OCI-LY1 (cell line): Measurements from ENCODE around the gene FPR3.

Experiments used
- H2AFZ ChIP-seq: fragments of 200-600 bp; sonication (generic), shearing (Covaris generic); 2 replicates; pipeline ENCODE4 v1.6.0; 2014; ENCODE audit warnings: antibody characterized with exemption, mild to moderate bottlenecking, low read length
- H3F3A ChIP-seq: fragments of 200-600 bp; sonication (generic), shearing (Covaris generic); 2 replicates; pipeline ENCODE4 v1.6.0; 2014; ENCODE audit warnings: mild to moderate bottlenecking, antibody characterized with exemption, low read length, moderate library complexity; ENCODE audit not compliant: insufficient read depth
- H3K27ac ChIP-seq: fragments of 200-600 bp; sonication (generic); 2 replicates; pipeline ENCODE4 v1.5.1; 2014; ENCODE audit warnings: low read length, mixed run types, mild to moderate bottlenecking, low read depth; ENCODE audit not compliant: poor library complexity, severe bottlenecking
- H3K27me3 ChIP-seq: fragments of 200-600 bp; sonication (generic); 2 replicates; pipeline ENCODE4 v1.6.0; 2014; ENCODE audit warnings: antibody characterized with exemption, mild to moderate bottlenecking, low read length, moderate library complexity; ENCODE audit not compliant: insufficient read depth
- H3K36me3 ChIP-seq: fragments of 200-600 bp; sonication (generic); 2 replicates; pipeline ENCODE4 v1.6.1; 2014; ENCODE audit warnings: mild to moderate bottlenecking, antibody characterized with exemption, low read length, moderate library complexity, mixed read lengths; ENCODE audit not compliant: insufficient read depth
- H3K4me1 ChIP-seq: fragments of 200-600 bp; sonication (generic); 2 replicates; pipeline ENCODE4 v1.5.1; 2014; ENCODE audit warnings: mild to moderate bottlenecking, low read length, moderate library complexity; ENCODE audit not compliant: insufficient read depth, severe bottlenecking
- H3K4me2 ChIP-seq: fragments of 200-600 bp; sonication (generic), shearing (Covaris generic); 2 replicates; pipeline ENCODE4 v1.6.1; 2014; ENCODE audit warnings: low read length
- H3K4me3 ChIP-seq: fragments of 200-600 bp; sonication (generic); 2 replicates; pipeline ENCODE4 v1.5.1; 2014; ENCODE audit warnings: low read length, low read depth, mild to moderate bottlenecking, mixed read lengths; ENCODE audit not compliant: poor library complexity, severe bottlenecking
- H3K79me2 ChIP-seq: fragments of 200-600 bp; shearing (Covaris generic); 2 replicates; pipeline ENCODE4 v1.6.1; 2016; ENCODE audit warnings: mixed run types, low read length, mixed read lengths; ENCODE audit not compliant: insufficient read depth
- H3K9ac ChIP-seq: fragments of 200-600 bp; sonication (generic), shearing (Covaris generic); 2 replicates; pipeline ENCODE4 v1.6.1; 2014; ENCODE audit warnings: mild to moderate bottlenecking, low read length, mixed read lengths
- H3K9me2 ChIP-seq: fragments of 200-600 bp; sonication (generic), shearing (Covaris generic); 2 replicates; pipeline ENCODE4 v1.6.1; 2014; ENCODE audit warnings: low read depth, mild to moderate bottlenecking, low read length, mixed read lengths
- H3K9me3 ChIP-seq: fragments of 200-600 bp; shearing (Covaris generic); 2 replicates; pipeline ENCODE4 v1.6.1; 2014; ENCODE audit warnings: low read length, mixed read lengths
- H4K20me1 ChIP-seq: fragments of 200-600 bp; sonication (generic), shearing (Covaris generic); 2 replicates; pipeline ENCODE4 v1.6.0; 2016; ENCODE audit warnings: mild to moderate bottlenecking, low read length; ENCODE audit not compliant: insufficient read depth
- EZH2 ChIP-seq: fragments of 200-600 bp; sonication (generic), shearing (Covaris generic); IDR thresholded peaks from 2 replicates; pipeline ENCODE4 v1.8.0; 2017; ENCODE audit warnings: borderline replicate concordance, mixed run types, mild to moderate bottlenecking, antibody characterized with exemption, low read length, moderate library complexity, mixed read lengths
- TF ChIP-seq, protein P1 (sequence below): fragments of 200-600 bp; sonication (generic), shearing (Covaris generic); IDR thresholded peaks from 2 replicates; pipeline ENCODE4 v1.5.1; 2017; ENCODE audit warnings: mild to moderate bottlenecking, antibody characterized with exemption, low read length, moderate library complexity, mixed read lengths

FPR3 gene

DNA sequence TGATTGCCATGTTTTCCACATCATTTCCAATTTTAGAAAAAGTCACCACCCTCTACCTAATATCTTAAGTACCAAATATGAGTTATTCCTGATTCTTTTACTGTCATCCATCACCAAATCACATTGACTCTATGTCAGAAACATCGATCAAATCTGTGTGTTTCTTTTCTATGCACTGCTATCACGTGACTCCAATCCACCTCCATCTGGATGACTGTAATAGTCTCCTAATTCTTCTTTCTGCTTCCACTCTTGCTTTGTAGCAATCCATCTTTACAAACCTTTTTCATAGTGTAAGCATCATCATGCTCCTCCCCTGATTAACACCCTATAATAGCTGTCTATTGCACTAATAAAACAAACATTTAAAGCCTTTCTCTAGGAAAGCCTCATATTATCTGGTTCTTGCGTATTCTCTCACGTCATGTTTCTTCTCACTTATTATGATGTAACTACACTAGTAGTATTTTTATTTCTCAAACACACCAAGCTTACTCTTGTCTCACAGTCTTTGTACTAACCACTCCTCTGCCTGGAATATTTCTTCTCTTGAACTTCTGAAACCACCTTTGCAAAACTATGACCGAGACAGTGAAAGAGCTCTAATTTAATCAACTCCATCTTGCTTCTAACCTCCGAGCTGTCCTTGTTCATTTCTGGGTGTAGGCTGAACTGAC is 10.7 kb upstream of the FPR3 start:
- H3K9me2 ChIP-seq = no peaks in the 10 kb centered on the region
- no peak overlapping the region for H3K9ac ChIP-seq
- H3K27me3 ChIP-seq = no peaks in the 10 kb centered on the region
- H3K27ac ChIP-seq = no peak overlapping the region
- no peak overlapping the region for H3K4me3 ChIP-seq
- H3K4me2 ChIP-seq = no peak overlapping the region
- TF ChIP-seq EZH2 = no peak
- TF ChIP-seq, protein P1, sequence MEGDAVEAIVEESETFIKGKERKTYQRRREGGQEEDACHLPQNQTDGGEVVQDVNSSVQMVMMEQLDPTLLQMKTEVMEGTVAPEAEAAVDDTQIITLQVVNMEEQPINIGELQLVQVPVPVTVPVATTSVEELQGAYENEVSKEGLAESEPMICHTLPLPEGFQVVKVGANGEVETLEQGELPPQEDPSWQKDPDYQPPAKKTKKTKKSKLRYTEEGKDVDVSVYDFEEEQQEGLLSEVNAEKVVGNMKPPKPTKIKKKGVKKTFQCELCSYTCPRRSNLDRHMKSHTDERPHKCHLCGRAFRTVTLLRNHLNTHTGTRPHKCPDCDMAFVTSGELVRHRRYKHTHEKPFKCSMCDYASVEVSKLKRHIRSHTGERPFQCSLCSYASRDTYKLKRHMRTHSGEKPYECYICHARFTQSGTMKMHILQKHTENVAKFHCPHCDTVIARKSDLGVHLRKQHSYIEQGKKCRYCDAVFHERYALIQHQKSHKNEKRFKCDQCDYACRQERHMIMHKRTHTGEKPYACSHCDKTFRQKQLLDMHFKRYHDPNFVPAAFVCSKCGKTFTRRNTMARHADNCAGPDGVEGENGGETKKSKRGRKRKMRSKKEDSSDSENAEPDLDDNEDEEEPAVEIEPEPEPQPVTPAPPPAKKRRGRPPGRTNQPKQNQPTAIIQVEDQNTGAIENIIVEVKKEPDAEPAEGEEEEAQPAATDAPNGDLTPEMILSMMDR = no peak
- H3K36me3 ChIP-seq = no peaks in the 10 kb centered on the region
- no peaks in the 10 kb centered on the region for H3K4me1 ChIP-seq
- no peaks in the 10 kb centered on the region for H3F3A ChIP-seq
- H4K20me1 ChIP-seq = no peaks in the 10 kb centered on the region
- no peaks in the 10 kb centered on the region for H3K9me3 ChIP-seq
- no peaks in the 10 kb centered on the region for H3K79me2 ChIP-seq
- H2AFZ ChIP-seq = no peak overlapping the region

DNA sequence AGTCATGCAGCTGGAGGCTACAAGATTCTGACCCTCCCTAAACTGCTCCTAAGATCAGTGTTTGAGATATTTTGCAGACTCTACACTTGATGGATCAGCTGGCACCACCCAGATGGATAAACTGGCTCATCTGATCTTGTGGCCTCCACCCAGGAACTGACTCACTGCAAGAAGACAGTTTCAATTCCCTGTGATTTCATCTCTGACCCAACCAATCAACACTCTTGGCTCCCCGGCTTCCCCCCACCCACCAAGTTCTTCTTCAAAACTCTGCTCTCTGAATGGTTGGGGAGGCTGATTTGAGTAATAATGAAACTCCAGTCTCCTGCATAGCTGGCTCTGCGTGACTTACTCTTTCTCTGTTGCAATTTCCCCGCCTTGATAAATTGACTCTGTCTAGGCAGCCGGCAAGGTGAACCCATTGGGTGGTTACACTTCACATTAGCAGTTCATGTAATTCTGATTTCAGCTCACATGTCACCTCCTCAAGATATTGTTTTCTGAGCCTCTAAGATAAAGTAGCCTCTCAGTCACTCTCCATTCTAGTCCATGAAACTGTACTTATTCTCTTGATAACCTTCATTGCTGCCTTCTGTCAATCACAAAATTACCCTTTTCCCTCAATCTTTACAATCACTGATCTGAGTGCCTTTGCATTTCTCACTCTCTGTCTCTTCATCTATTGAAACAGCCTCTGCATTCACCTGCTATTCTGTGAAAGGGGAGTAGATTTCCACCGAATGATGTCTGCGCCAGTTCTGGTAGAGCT is 9.9 kb upstream of the FPR3 start:
- H3F3A ChIP-seq = no peaks in the 10 kb centered on the region
- H3K9me2 ChIP-seq = no peaks in the 10 kb centered on the region
- H3K27me3 ChIP-seq = no peaks in the 10 kb centered on the region
- H3K4me2 ChIP-seq = no peak overlapping the region
- no peaks in the 10 kb centered on the region for H4K20me1 ChIP-seq
- H3K27ac ChIP-seq = no peak overlapping the region
- no peaks in the 10 kb centered on the region for H3K9me3 ChIP-seq
- H3K4me1 ChIP-seq = no peaks in the 10 kb centered on the region
- TF ChIP-seq EZH2 = no peak
- TF ChIP-seq, protein P1 = no peak
- no peak overlapping the region for H3K4me3 ChIP-seq
- H3K36me3 ChIP-seq = no peaks in the 10 kb centered on the region
- H3K79me2 ChIP-seq = no peaks in the 10 kb centered on the region
- H2AFZ ChIP-seq = no peak overlapping the region
- no peak overlapping the region for H3K9ac ChIP-seq

DNA sequence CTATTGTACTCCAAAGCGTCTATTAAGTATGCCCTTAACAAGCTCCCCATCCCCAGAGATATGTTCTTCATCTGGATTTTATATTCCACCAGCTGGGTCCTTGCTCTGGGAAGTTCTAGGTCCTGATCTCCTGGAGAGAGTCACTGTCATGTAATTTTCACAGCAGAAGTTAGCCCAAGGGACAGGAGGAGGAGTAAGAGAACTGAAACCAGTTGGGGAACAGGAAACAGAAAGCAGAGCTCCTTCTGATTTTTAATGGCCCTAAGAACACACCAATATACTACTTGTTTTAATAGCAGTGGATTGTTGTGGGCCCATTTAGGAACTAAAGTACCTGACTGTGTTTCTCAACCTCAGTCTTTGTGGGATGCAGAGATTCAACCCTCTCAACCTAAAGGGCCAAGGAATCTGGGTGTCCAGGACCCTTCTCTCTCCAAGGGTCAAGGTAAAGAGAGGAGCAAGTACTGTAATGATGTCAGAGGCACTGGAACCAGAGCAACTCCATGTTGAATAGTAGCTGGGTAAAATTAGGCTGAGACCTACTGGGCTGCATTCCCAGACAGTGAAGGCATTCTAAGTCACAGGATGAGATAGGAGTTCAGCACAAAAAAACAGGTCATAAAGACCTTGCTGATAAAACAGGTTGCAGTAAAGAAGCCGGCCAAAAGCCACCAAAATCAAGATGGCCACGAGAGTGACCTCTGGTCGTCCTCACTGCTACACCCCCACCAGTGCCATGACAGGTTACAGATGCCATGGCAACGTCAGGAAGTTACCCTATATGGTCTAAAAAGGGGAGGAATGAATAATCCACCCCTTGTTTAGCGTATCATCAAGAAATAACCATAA is 8.1 kb upstream of the FPR3 start:
- Histone ChIP-seq H3K9me3 (no peaks in the 10 kb centered on the region), H3K27me3 (no peaks in the 10 kb centered on the region), H3K9ac (no peak overlapping the region), H3K4me1 (no peaks in the 10 kb centered on the region), H3K36me3 (no peaks in the 10 kb centered on the region), H3K4me3 (no peak overlapping the region), H4K20me1 (no peaks in the 10 kb centered on the region), H3K79me2 (no peaks in the 10 kb centered on the region), H3K4me2 (no peak overlapping the region), H3F3A (no peaks in the 10 kb centered on the region), H3K27ac (no peak overlapping the region), H3K9me2 (no peaks in the 10 kb centered on the region), H2AFZ (no peak overlapping the region)
- TF ChIP-seq, protein P1 = no peak
- no peak for TF ChIP-seq EZH2
